Thoracic aorta (tissue), 2 donors: ENCODE measurements around the gene REXO4. TPM values are rescaled to one million over a fixed set of nuclear protein-coding genes. Genes with fewer than 3 reads are reported as not detected.

ENCODE experiments used
- ATAC-seq: fragments of 150-250 bp; one replicate; pipeline ENCODE4 v1.8.0; 2017; ENCODE audit warnings: low read depth; ENCODE audit not compliant: insufficient number of reproducible peaks, low FRiP score
- DNase-seq: peaks from one replicate; pipeline ENCODE4 v3.0.0-alpha.2; 2020; ENCODE audit warnings: low spot score
- H3K27ac ChIP-seq, 2 donors: fragments of 200-600 bp; sonication (generic); 1 replicate in 1 of 2; 2 replicates in 1 of 2; pipeline ENCODE4 v1.5.1; 2016; ENCODE audit warnings: mild to moderate bottlenecking in 2 of 2, moderate library complexity in 2 of 2
- H3K27me3 ChIP-seq: fragments of 200-600 bp; sonication (generic); replicated peaks from 2 replicates; pipeline ENCODE4 v1.6.0; 2016; ENCODE audit warnings: mild to moderate bottlenecking; ENCODE audit not compliant: insufficient read depth
- H3K36me3 ChIP-seq: fragments of 200-600 bp; sonication (generic); one replicate; pipeline ENCODE4 v1.5.1; 2016
- H3K4me1 ChIP-seq, 2 donors: fragments of 200-600 bp; sonication (generic); 1 replicate in 1 of 2; 2 replicates in 1 of 2; pipeline versions ENCODE4 v1.5.1 to v1.6.0; 2016; ENCODE audit warnings: low read depth in 2 of 2, mild to moderate bottlenecking in 1 of 2; ENCODE audit not compliant: control insufficient read depth in 1 of 2
- H3K4me3 ChIP-seq: fragments of 200-600 bp; sonication (generic); 2 replicates; pipeline ENCODE4 v1.5.1; 2016; ENCODE audit warnings: mild to moderate bottlenecking
- H3K9me3 ChIP-seq: fragments of 200-600 bp; sonication (generic); 2 replicates; pipeline ENCODE4 v1.5.1; 2016
- CTCF ChIP-seq: fragments of 200-600 bp; sonication (generic); IDR thresholded peaks from one replicate; pipeline ENCODE4 v1.5.1; 2019; ENCODE audit warnings: antibody characterized with exemption
- total RNA-seq, 2 donors: library from RNA; depleted of rRNA; stranded (reverse); fragments of >200 nt; gene quantifications; one replicate each; pipeline versions ENCODE4 v1.1.0 to v1.2.3, GENCODE V29; 2016

The REXO4 gene
- total RNA-seq, 2 donors from 2014 or later, result 7.7 to 18.6 TPM

- Histone ChIP-seq H3K9me3 (no peaks in the 10 kb centered on the region), H3K36me3 (no peaks in the 10 kb centered on the region), H3K4me1 (no peaks in the 10 kb centered on the region), H3K27ac (no peak overlapping the region), H3K27me3 (no peaks in the 10 kb centered on the region), H3K4me3 (no peak overlapping the region)
- DNase-seq (no peak), ATAC-seq (no peak)
- TF ChIP-seq CTCF, result no peak
Measured at GRCh38 chr9:133433351-133433843, 15.6 kb upstream of the REXO4 start.

- DNase-seq (no peak), ATAC-seq (no peak)
- H3K9me3 ChIP-seq, result no peaks in the 10 kb centered on the region
- H3K27ac ChIP-seq, result no peak overlapping the region
- no peak overlapping the region for H3K4me3 ChIP-seq
- TF ChIP-seq CTCF, result no peak
- H3K4me1 ChIP-seq, result no peaks in the 10 kb centered on the region
- no peaks in the 10 kb centered on the region for H3K36me3 ChIP-seq
- H3K27me3 ChIP-seq, result no peaks in the 10 kb centered on the region
Measured at GRCh38 chr9:133430244-133430643, 12.4 kb upstream of the REXO4 start.

- H3K27me3 ChIP-seq, result no peaks in the 10 kb centered on the region
Measured at GRCh38 chr9:133429641-133430161, 11.9 kb upstream of the REXO4 start.

DNA sequence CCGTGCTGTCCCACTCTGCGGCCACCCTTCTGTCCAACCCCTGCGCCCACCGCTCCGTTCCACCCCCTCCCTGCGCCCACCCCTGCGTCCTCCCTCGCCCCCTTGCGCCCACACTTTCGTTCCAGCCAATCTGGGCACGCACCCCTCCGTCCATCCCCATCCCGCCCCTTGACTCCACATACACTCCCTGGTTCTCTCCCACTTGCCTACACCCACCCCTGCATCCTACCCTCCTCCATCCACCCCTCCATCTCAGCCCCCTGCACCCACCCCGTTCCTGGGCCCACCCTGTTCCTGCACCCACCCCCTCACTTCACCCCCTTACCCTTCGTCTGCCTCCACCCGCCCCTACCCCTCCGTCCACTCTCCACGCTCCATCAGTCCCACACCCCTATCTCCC is 11.4 kb upstream of the REXO4 start:
- no peak overlapping the region for H3K4me3 ChIP-seq
- ATAC-seq (no peak), DNase-seq (no peak)
- H3K27me3 ChIP-seq, result no peaks in the 10 kb centered on the region
- H3K27ac ChIP-seq, result no peak overlapping the region
- H3K4me1 ChIP-seq, result no peaks in the 10 kb centered on the region
- H3K9me3 ChIP-seq, result no peaks in the 10 kb centered on the region
- no peak for TF ChIP-seq CTCF
- no peaks in the 10 kb centered on the region for H3K36me3 ChIP-seq

More at GRCh38 chr9:133429641-133430161, 11.9 kb upstream of the REXO4 start:
- Histone ChIP-seq H3K9me3 (no peaks in the 10 kb centered on the region), H3K4me1 (no peaks in the 10 kb centered on the region), H3K27ac (no peak overlapping the region), H3K36me3 (no peaks in the 10 kb centered on the region), H3K4me3 (no peak overlapping the region)
- ATAC-seq (no peak), DNase-seq (no peak)
- no peak for TF ChIP-seq CTCF

DNA sequence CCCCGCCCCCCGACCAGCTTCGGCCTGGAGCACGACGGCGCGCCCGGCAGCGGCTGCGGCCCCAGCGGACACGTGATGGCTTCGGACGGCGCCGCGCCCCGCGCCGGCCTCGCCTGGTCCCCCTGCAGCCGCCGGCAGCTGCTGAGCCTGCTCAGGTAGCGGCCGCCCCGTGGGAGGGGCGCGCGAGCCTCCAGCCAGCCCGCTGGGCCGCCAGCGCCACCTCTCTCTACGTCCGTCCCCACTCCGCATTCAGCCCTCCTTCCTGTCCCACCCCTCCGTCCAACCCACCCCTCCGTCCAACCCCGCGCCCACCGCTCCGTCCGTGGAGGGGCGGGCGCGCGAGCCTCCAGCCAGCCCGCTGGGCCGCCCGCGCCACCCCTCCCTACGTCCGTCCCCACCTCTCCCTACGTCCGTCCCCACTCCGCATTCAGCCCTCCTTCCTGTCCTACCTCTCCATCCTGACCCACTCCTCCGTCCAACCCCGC is 10.8 kb upstream of the REXO4 start:
- H3K4me3 ChIP-seq, result peak overlapping the region; percentile 41
- H3K27ac ChIP-seq, result no peak overlapping the region
- TF ChIP-seq CTCF, result no peak
- no peak for ATAC-seq
- no peaks in the 10 kb centered on the region for H3K9me3 ChIP-seq
- H3K4me1 ChIP-seq, result no peaks in the 10 kb centered on the region
- no peak for DNase-seq
- H3K36me3 ChIP-seq, result no peaks in the 10 kb centered on the region
- H3K27me3 ChIP-seq, result no peaks in the 10 kb centered on the region
